C4-2B (cell line): ENCODE results near the gene TRIM32.

Experiments
- ZFX ChIP-seq: fragments of 450-650 bp; IDR thresholded peaks from 2 replicates; pipeline ENCODE4 v1.6.1; 2017
- TF ChIP-seq, protein P1 (sequence below): fragments of 450-650 bp; conservative IDR thresholded peaks from 2 replicates; pipeline ENCODE4 v1.5.1; 2017; ENCODE audit warnings: mild to moderate bottlenecking

DNA sequence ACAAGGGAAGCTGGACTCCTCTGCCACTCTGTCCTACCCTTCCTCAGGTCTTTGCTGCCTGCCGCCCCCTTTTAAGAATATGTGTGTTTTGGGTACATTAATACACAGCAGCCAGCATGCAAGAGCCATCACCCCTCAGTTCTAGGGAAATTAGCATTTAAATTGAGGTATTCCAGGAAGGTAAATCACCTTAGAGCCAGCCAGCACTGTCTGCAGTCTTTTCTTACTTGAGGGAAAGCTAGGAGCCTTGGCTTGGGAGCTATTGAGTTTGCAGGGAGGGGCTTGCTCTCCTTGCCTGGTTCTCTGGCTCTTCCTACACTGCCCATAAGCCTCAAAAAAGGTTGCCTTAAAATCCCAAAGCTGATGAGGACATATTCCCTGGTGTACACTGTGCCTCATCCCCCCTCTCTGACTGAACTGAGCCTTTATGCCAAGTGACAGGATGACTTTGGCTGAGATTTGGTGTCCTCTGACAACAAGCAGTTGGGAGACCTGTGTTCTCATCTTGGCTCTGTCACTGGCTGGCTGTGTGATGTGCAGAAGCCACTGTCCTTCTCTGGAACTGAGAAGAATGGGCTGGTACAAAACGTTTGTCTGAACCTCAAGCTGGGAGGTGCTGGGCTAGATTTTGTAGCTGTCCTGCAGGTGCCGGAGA is 54.1 kb downstream of the TRIM32 start:
- TF ChIP-seq, protein P1, sequence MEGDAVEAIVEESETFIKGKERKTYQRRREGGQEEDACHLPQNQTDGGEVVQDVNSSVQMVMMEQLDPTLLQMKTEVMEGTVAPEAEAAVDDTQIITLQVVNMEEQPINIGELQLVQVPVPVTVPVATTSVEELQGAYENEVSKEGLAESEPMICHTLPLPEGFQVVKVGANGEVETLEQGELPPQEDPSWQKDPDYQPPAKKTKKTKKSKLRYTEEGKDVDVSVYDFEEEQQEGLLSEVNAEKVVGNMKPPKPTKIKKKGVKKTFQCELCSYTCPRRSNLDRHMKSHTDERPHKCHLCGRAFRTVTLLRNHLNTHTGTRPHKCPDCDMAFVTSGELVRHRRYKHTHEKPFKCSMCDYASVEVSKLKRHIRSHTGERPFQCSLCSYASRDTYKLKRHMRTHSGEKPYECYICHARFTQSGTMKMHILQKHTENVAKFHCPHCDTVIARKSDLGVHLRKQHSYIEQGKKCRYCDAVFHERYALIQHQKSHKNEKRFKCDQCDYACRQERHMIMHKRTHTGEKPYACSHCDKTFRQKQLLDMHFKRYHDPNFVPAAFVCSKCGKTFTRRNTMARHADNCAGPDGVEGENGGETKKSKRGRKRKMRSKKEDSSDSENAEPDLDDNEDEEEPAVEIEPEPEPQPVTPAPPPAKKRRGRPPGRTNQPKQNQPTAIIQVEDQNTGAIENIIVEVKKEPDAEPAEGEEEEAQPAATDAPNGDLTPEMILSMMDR: no peak
- TF ChIP-seq ZFX: no peak
